Measurements from ENCODE around the gene BST1.
"Not testable (repeated sequence)": the region's sequence is repeated elsewhere in the genome, so short reads cannot be mapped to it uniquely, and the experiment has no call there.

BST1 gene

DNA sequence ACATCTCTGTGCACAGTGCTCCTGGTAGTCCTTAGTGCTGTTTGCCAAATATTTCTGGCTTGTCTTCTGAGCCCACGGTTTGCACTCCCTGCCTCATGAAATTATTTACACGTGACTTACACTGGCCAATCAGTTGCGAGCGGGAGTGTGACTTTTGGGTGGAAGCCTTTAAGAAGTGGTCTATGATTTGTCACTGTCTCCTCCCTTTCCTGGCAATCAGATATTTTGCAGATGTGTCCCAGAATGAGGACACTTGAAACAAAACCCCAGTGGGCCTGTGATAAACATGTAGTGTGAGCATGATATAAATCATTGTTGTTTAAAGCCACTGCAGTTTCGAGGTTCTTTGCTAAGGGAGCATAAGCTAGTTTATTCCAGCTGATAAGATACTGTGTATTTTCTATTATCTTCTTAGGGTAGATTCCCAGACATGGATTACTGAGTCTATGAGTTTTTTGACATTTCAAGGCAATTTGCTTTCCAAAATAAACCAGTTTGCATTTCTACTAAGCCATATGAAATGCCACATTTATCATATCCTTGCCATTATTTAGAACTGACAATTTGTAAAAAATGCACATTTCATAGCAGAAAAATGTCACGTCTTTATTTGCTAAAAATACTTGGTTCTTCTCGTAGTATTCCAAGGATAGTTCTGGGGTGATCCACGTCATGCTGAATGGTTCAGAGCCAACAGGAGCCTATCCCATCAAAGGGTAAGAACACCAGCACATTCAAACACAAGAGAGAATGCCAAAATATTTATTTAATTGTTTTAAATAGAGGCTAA, 12.0 kb downstream of the BST1 start:
- FAIRE-seq = no peak

DNA sequence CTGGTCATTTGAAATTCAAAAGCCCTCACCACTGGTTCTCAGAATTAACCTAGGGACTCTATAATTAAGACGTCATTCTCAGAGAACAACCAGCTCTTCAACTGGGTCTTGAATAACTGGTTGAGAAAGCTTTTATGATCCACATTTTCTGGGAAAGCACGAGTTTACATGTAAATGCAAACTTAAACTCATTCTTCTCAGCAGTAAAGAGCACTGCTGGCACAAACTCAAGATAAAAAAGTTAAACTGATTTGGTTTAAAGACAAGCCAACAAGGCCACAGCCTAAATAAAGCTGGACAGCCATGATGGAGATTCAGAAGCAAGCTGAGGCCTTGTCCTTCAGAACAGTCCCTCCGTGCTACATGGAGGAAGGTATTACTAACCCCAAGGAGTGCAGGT, 13.2 kb downstream of the BST1 start:
- FAIRE-seq = no peak

DNA sequence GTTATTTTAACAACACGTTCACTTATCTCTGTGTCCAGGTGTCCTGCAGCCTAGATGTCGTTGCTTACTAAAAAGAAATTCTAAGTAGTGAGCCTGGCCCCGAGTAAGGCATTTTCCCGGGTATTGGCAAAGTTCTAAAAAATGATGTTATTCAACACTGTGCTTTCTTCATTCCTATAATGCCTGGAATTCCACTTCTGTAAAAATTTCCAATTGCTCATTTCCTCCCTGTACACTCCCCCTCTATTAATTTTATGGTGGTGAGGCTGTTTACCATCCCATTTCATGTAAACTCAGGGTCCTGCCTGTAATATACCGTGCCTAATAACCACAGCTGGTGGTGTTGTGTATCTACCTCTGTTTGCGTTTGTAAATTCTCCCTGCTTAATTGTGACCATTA, 14.2 kb downstream of the BST1 start:
- no peak for FAIRE-seq

DNA sequence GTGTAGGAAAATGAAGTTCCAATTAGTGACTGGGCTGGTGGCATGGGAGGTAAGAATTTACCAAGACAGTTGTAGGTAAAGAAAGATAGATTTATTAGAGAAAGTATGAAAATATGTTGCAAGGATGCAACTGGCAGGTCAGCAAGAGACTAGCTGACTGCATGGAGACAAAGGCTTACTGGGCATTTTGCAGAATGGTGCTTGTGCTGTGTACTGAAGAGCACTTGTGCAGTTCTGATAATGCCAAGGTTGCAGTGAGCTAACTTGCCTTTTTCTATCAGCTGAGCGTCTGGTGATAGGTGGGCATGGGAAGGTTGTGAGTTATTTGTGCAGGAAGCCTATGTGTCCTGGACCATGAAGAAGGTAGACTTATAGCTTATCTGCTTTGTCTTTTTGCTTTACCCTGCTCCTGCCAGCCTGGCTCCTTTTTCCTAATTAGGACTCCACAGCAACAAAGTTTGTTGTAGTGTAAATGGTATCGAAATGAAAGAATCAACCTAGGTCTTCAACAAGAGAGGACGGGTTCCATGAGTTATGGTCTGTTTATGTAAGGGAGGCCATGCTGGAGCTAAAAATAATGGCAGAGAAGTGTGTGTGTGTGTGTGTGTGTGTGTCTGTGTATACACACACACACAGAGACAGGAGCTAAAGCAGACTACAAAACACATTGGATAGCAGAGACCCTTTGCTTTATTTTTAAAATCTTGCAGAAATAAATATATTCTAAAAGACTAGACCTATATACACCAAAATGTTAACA, 15.0 kb downstream of the BST1 start:
- no peak for FAIRE-seq

DNA sequence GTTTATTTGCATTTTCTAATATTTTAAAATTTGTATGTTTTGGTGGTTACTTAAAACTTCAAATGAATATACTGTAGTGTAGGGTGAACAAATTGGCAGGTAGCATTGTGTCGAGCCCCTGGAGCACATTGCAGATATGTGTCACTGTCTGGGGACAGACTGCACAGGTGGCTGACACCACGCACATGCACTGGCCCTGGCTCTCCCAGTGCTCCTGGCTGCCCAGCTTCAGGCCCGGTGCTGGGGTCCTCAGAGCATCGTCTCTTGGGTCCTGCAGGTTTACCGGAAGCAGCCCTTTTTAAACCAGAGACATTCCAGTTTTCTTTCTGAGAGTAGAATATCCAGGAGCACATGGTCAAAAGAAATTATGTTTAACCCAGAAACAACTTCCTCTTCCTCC, 15.6 kb downstream of the BST1 start:
- FAIRE-seq = no peak

DNA sequence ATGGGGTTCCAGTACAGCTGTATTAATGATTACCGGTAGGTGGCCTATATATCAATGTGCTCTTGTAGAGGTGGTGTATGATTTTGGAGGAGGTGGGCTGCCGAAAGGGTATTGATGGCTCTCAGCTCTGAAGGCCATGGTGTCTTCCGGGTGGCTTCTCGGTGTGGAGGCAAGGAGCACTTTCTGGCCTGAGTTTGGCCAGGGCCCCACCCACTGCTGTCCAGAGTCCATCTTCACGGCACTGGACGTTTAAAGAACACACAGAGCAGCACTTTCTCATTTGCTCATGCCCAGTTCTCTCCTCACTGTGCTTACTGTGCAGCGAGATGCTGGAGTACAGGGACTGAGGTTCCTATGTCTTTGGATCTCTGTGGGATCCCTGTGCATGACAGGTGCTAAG, 16.1 kb downstream of the BST1 start:
- FAIRE-seq = no peak

DNA sequence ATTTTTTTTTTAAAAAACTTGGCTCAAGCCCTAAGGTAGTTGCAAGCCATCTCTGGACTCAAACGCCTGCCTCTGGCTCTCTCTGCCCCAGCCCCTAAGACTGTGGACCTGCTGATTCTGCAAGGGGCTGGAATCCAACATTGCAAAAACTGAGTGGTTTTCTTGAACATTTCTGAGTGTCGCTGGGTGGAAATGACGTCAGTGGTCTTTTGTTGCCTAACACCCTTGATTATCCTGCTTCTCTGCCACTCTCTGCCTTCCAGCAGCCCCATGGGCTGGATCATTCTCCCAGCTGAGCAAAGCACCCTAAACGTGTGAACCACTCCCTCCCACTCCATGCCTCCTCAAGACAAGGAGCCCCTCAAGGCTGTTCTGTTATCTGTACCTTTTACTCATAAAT, 16.6 kb downstream of the BST1 start:
- no peak for FAIRE-seq

DNA sequence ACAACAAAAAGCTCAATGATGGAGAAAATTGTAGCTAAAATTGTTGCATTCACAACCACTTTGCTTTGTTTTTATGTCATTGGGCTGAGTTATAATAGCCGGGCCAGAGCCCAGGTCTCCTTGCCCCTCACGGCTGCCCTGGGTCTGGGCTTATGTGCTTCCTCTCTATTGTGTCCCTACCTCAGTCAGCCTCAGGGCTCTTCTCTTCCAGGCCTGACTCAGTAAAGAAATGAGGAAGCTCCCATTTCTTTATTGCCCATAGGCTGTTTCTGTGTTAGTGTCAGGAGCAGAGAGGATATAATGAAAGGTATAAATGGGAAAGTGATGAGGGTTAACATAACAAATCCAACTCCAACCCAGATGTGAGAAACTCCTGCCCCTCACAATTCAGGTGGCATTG, 18.0 kb downstream of the BST1 start:
- no peak for FAIRE-seq

DNA sequence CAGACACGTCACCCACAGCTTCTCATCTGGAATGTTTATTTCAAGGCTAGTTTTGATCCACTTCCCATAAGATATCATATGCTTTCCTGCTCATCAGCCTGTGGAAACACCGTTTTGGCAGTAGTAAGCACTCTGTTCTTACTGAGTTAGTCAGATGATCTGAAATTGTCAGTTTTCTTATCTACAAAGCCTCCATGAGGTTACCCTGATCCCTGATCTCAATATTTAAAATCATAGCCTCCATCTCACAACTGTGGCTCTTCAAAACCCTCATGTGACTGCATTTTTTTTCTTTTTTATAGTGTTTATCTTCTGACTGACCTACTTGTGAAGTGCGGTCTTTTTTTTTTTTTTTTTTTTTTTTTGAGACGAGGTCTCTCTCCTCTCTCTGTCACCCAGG, 22.7 kb downstream of the BST1 start:
- no peak for FAIRE-seq

DNA sequence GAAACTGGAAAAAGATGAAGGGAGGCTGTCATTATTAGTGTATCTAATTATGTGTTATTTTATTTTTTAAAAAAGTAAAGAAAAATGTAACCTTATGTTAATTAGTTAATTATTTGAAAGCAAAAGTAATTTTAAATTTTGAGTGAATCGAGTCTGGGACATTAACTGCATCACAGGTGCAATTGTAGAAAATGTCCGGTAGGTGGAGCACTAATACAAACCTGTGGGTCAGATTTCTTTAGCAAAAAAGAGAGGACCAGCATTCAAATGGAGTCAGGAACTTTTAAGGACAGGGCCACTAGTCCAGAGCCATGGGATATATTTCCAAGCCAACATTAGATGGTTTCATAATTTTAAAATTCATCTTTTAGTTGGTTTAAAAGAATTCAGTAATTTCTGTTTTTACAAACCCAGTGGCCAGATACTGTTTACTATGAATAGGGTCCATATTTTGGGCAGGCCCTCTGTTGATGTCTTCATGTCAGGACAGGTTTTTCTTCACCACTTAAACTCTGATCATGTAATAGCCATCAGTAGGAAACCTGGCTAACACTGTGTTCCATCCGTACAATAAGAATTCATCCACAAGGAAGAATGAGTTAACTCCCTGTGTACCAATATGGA, 27.2 kb downstream of the BST1 start:
- FAIRE-seq = peak; percentile 97

DNA sequence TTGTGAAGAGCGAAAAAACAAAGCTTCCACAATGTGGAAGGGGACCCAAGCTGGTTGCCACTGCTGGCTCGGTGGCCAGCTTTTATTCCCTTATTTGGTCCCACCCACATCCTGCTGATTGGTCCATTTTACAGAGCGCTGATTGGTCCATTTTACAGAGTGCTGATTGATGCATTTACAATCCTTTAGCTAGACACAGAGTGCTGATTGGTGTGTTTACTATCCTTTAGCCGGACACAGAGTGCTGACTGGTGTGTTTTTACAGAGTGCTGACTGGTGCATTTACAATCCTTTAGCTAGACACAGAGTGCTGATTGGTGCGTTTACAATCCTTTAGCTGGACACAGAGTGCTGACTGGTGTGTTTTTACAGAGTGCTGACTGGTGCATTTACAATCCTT, 30.2 kb downstream of the BST1 start:
- FAIRE-seq = not testable (repeated sequence)

DNA sequence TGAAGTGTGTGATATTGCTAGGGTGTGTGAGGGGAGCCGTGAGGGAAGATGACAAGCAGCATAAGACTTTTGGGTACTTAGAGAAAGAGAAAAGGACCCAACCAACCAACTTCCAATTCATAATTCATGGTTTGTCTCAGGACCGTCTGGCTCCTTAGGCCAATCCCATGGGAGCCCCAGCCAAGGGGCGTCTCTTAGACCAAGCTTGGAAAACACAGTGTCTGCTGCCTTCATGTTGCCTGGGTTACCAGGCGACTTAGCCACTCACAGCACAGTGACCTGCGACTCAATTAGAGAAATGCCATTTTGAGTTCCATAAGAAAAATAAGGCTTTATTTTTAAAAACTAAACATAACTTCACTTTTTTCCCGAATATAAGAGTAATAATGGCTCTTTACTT, 32.7 kb downstream of the BST1 start:
- FAIRE-seq = no peak

DNA sequence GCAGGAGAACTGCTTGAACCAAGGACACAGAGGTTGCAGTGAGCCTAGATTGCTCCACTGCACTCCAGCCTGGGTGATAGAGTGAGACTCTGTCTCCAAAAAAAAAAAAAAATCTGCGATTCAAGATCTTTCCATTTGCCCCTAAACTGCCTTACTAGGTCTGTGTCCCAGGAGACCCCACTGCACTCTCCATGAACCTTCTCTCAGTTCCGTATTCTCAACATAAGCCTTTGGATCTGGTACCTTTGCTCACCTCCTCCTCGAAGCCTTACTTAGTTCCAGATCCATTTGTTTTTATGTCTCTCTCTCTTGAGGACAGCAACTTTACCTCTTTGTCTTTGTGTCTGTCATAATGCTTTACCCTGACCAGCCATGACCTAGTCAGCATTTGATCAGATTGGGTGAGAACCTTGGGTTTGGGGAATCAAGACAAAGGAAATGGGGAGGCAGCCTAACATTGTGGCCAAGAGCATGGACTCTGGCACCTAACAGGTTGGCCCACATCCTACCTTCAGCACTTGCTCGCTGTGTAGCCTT, 33.7 kb downstream of the BST1 start:
- no peak for FAIRE-seq

DNA sequence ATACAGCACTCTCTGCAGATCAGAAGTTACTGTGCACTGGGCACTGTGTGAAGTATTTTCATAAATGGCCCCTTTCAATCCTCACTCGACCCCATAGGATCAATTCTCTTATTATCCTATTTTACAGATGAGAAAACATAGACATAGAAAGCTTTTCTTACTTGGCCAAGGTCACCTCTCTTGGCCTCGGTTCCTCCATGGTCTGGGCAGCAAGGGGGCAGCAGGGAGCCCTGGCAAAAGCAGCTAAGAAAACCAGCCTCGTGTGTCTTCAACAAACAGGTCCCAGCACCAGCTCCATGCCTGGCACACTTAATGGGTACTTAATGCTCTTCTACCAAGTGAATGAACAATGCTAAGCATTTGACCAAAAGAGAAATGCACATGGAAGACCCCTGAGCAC, 34.4 kb downstream of the BST1 start:
- no peak for FAIRE-seq

DNA sequence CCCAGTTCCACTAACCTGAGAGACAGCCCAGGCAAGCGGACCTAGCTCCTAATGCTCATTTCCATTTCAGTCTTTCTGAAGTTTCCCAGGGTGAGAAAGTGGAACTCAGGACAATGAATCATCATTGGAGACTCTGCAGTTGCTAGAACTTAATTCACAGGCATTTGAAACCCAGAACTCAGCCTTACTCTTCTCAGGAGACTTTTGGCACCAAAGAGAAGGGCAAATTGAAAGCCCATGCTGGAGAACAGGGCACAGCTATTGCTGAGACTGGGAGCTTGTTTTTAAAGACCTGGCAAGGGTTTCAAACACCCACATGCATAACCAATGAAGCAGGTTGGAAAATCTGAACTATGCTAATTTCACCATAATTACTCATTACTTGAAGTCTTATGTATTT, 36.0 kb downstream of the BST1 start:
- no peak for FAIRE-seq

DNA sequence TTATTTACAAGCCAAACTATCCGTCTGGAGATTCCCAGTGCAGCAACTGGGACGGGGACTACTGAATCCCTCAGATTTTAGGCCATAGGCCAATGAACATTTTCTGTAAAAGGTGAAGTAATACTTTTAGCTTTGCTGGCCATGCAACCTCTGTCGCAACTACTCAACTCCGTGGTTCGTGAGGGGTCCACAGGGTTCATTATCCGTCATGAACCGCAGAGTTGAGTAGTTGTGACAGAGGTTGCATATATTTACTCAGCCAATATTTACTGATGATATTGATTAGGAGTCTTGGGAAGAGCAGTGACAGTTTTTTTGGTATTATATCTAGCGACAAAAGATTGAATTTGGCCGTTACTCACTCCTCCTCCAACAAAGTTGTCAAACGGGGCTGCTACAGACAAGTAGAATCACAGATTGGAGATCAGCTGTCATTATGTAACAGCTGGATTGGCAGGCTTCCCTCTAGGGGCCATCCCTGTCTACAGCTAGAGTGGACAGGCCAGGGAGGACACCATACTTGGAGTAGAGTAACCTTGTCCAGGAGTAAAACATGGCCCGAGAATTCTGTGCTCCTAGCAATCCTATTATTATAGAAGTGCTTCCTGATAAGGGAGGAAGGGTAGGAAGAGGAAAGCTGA, 38.0 kb downstream of the BST1 start:
- FAIRE-seq = no peak

DNA sequence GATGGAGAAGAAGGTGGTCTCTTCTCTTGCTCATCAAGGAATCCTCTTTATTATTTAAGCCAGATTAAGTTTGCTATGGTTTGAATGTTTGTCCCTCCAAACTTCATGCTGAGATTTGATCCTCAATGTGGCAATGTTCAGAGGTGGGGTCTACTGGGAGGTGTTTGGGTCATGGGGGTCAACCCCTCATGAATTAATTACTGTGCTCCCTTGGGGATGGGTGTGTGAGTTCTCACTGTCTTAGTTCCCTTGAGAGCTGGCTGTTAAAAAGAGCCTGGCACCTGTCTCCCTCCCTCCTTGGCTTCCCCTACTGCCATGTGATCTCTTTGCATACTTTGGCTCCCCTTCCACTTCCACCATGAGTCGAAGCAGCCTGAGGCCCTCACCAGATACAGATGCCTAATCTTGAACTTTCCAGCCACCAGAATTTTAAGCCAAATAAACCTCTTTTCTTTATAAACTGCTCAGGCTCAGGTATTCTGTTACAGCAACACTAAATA, 39.3 kb downstream of the BST1 start:
- FAIRE-seq = no peak

DNA sequence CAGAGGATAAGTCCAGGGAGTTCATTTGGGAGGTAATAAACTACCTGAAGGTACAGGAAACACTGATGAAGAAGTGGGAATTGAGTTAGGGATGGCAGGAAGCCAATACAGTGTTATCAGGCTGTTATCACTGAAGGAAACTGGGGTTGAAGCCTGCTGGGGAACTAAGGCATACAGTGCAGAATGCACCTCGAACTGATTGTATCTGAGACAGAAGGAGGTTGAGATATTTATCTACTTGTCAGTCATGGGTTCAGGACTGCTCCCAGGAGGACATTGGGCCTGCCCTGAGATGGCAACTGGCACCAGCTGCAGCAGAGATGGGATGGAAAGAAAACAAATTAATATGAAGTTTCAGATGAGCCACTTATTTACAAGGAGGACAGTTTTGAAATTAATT, 39.8 kb downstream of the BST1 start:
- no peak for FAIRE-seq

DNA sequence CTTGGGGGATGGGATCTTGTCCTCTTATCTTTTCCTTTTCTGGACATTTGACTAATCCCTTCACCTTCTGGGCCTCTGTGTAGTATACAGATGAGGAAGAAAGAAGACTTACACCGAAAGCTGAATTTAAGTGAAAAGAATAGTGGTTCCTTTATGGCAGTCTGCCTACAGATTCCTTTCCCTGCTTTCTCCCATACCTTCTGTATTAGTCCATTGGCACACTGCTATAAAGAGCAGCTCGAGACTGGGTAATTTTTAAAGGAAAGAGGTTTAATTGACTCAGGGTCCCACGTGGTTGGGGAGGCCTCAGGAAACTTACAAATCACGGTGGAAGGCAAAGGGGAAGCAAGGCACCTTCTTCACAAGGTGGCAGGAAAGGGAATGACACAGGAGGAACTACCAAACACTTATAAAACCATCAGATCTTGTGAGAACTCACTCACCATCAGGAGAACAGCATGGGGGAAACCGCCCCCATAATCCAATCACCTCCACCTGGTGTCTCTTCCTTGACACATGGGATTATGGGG, 41.2 kb downstream of the BST1 start:
- no peak for FAIRE-seq

DNA sequence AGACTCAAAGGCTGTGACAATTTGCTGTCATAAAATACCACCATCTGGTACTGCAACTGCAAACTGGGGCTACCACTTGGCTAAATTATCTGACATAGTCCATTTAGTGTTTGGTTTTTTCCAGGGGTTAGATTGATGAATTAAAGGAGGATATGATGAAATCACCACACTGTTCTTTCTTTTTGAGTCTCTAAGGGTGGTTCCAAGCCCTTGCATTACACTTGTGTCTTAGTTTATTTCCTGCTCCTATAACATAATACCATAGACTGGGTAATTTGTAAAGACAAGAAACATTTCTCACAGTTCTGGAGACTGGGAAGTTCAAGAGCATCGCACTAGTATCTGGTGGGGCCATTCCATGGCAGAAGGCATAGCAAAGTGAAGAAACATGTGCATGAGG, 43.2 kb downstream of the BST1 start:
- no peak for FAIRE-seq

DNA sequence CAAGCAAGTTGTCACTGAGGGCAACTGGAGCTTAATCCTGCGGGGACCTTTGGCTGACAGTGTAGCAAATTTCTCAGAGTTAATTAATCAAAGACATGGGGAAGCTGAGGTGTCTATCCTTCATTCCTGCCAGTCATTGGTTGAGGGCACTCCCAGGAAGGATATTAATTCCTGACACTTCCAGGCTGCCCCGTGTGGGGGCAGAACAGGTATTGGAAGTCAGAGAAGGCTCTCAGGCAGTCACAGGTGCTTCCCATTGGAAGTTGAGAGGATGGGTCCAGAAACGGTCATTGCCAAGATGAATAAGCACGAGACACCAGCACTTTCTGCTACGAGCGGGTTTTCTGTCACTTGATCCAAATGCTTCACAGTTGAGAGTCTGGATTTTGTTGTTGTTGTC, 46.1 kb downstream of the BST1 start:
- no peak for FAIRE-seq

DNA sequence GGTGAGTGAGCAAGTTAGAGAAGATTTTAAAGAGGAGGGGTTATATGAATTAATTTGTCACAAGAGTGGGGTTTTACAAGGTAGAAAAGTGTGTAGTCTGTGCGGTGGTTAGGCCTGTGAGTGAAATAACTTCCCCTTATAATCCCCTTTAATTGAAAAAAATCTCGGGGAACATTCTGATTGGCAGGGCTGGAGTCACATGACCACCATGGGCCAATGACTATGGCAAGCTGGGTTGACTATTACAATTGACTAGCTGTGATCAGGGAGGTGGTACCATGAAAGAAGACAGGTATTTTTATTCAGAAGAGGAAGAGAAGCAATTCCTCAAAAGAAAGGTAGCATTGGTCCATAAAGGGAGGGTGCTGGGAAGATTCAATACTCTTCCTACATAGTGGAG, 48.3 kb downstream of the BST1 start:
- FAIRE-seq = no peak

DNA sequence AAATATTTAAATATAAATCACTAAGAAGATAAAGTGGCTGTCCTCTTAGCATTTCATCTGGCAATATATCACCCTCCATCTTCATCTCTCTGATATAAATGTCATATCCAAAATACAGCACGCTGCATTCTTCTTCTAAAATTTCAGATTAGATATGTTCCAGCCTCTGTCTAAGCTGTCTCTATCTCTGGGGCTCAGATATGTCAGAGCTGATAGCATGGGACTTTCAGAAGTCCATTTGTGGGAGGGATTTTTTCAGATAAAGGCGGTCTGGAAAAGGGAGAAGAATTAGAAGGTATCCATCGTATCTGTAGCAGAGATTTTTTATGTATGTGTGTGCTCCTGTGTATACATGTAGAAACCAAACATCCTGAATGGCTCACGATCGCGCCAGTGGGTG, 50.2 kb downstream of the BST1 start:
- no peak for FAIRE-seq
